CD4-positive, alpha-beta memory T cell (primary cell): Measurements from ENCODE around the gene CYP3A7. TPM values are rescaled to one million over a fixed set of nuclear protein-coding genes. Genes with fewer than 3 reads are reported as not detected.
"Not testable (repeated sequence)": the region's sequence is repeated elsewhere in the genome, so short reads cannot be mapped to it uniquely, and the experiment has no call there.

Experiments used
- CTCF ChIA-PET: fragments of 350-600 bp; sonication (Branson Sonifier 250); formaldehyde crosslinking; loops from one replicate; lab custom pipeline; 2021; ENCODE audit warnings: inconsistent platforms; ENCODE audit not compliant: partially characterized antibody; lab: Charles Lee
- POLR2A ChIA-PET: fragments of 350-600 bp; sonication (Branson Sonifier 250); formaldehyde crosslinking; loops from one replicate; lab custom pipeline; 2021; ENCODE audit not compliant: partially characterized antibody; lab: Charles Lee
- DNase-seq, 5 donors: peaks; one replicate each; pipeline versions ENCODE4 v3.0.0 to v3.0.0-alpha.2; 2020 to 2022; ENCODE audit warnings: mixed read lengths in 1 of 5
- H3K27ac ChIP-seq: one replicate; pipeline ENCODE4 v1.7.0; 2013; ENCODE audit warnings: low read depth, low read length
- H3K27me3 ChIP-seq: 2 replicates; pipeline ENCODE4 v1.7.0; 2013; ENCODE audit warnings: mild to moderate bottlenecking, low read length, moderate library complexity; ENCODE audit not compliant: insufficient read depth
- H3K36me3 ChIP-seq: 2 replicates; pipeline ENCODE4 v1.7.0; 2013; ENCODE audit warnings: mild to moderate bottlenecking, low read length, moderate library complexity; ENCODE audit not compliant: insufficient read depth
- H3K4me1 ChIP-seq: 2 replicates; pipeline ENCODE4 v1.7.0; 2013; ENCODE audit warnings: mild to moderate bottlenecking, low read length, moderate library complexity; ENCODE audit not compliant: insufficient read depth
- H3K4me3 ChIP-seq, 2 donors: one replicate each; pipeline ENCODE4 v1.7.0; 2013; ENCODE audit warnings: low read length in 2 of 2, mild to moderate bottlenecking in 1 of 2
- H3K9me3 ChIP-seq, 2 donors: one replicate each; pipeline ENCODE4 v1.7.0; 2013; ENCODE audit warnings: low read length in 2 of 2, control low read depth in 1 of 2; ENCODE audit not compliant: control insufficient read depth in 1 of 2
- H3K27ac Mint-ChIP-seq, 7 donors: one replicate each; pipeline ENCODE4 v1.8.0; 2020 to 2021; ENCODE audit warnings: mixed read lengths in 7 of 7, mild to moderate bottlenecking in 6 of 7, inconsistent platforms in 3 of 7, moderate library complexity in 3 of 7
- H3K27me3 Mint-ChIP-seq, 2 donors: one replicate each; pipeline ENCODE4 v1.8.0; 2020 to 2021; ENCODE audit warnings: mixed read lengths in 2 of 2
- H3K36me3 Mint-ChIP-seq, 2 donors: one replicate each; pipeline ENCODE4 v1.8.0; 2020 to 2021; ENCODE audit warnings: mixed read lengths in 2 of 2, inconsistent platforms in 1 of 2, mild to moderate bottlenecking in 1 of 2
- H3K4me1 Mint-ChIP-seq, 4 donors: one replicate each; pipeline ENCODE4 v1.8.0; 2020 to 2021; ENCODE audit warnings: mixed read lengths in 4 of 4, mild to moderate bottlenecking in 1 of 4
- H3K4me3 Mint-ChIP-seq, 8 donors: one replicate each; pipeline ENCODE4 v1.8.0; 2020 to 2021; ENCODE audit warnings: mixed read lengths in 8 of 8, mild to moderate bottlenecking in 7 of 8, moderate library complexity in 6 of 8, inconsistent platforms in 3 of 8
- H3K9me3 Mint-ChIP-seq, 8 donors: one replicate each; pipeline ENCODE4 v1.8.0; 2020 to 2021; ENCODE audit warnings: mixed read lengths in 8 of 8, mild to moderate bottlenecking in 5 of 8, inconsistent platforms in 3 of 8, moderate library complexity in 1 of 8
- intact Hi-C: fragments of 100-400 bp; cut with micrococcal nuclease; formaldehyde crosslinking; loops from one replicate; pipeline ENCODE4 v1.15.1; 2023
- polyA plus RNA-seq, 2 donors: library from polyadenylated mRNA; unstranded; fragments of 300-500 nt; fragmentation: Illumina TruSeq; gene quantifications; one replicate each; pipeline ENCODE4 v1.2.3, GENCODE V29; 2021
- total RNA-seq, 2 experiments: library from RNA; stranded (reverse); gene quantifications; one replicate each; pipeline ENCODE4 v1.2.3, GENCODE V29; 2021

CYP3A7 gene
- total and polyA plus RNA-seq, 4 experiments from 2014 or later, result 0.07 TPM; not detected in 3

DNA sequence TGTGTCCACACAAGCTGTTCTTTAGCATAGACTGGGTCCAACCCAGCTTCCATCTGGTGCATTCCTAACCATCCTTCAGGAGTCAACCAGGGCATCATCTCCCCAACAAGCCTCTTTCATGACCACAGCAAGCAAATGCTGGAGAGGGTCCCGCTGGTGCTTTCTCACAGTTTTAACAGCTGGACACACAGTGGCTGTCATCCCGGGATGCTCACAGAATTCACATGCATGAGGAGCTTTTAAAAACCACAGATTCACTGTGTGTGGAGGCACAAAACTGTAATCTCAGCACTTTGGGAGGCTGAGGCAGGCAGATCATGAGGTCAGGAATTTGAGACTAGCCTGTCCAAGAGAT lies 6.4 kb upstream of the CYP3A7 start:
- CTCF ChIA-PET, result no interaction called here
- peaks cover 2 to 13% (median 8%) of the 10 kb centered on the region in 8 donors for H3K9me3 Mint-ChIP-seq
- no peak overlapping the region for H3K27ac Mint-ChIP-seq
- Histone ChIP-seq H3K27ac (no peak overlapping the region), H3K27me3 (no peaks in the 10 kb centered on the region), H3K36me3 (no peaks in the 10 kb centered on the region), H3K9me3 (no peaks in the 10 kb centered on the region), H3K4me1 (no peaks in the 10 kb centered on the region), H3K4me3 (no peak overlapping the region)
- peaks cover 3 to 44% of the 10 kb centered on the region in 2 donors for H3K36me3 Mint-ChIP-seq
- H3K4me3 Mint-ChIP-seq, result no peak overlapping the region
- POLR2A ChIA-PET, result no interaction called here
- H3K4me1 Mint-ChIP-seq, result no peaks in the 10 kb centered on the region
- intact Hi-C loops, result no loop called here
- no peak for DNase-seq
- H3K27me3 Mint-ChIP-seq, result peaks cover 5 to 9% of the 10 kb centered on the region in 2 donors

DNA sequence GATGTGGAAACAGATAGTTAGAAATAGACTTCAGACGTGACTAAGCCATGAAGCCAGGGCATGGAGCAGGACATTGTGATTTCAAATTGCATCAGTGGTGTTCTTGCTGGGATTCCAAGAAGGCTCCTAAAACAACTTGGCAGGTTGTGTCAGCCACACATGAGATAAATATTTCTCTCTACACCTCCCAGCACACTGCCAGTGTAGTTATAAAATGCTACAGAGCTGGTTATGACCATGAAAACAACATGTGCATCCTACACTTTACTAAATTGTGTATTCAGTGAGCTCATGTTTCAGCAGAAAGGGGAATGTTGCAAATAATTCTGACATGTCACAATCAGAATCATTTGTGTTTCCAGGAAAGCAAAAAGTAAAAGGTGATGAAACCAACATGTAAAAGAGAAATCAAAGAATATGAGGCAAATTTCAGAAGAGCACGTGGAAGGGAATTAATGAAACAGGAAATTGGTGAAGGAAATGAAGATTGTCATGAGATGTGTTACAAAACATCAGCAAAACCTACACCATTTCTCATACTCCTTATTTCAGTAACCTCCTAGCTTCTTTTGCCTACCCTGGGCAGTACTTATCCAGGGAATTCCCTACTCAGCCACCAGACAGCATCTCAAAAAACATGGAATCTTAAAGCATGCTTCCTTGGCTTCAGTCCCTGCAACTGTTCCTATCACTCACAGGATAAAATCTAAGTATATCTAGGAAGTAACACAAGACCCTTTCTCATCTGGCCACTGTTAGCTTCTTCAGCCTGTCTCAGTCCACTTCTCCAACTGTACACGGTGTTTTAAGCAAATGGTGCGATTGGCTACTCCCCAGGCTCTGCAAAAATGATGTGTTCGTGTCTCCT lies 5.8 kb upstream of the CYP3A7 start:
- H3K4me1 ChIP-seq, result no peaks in the 10 kb centered on the region
- Mint-ChIP-seq H3K4me1 (no peaks in the 10 kb centered on the region), H3K36me3 (peaks cover 3 to 46% of the 10 kb centered on the region in 2 donors), H3K9me3 (peaks cover 2 to 11% (median 8%) of the 10 kb centered on the region in 8 donors), H3K27me3 (peaks cover 3 to 9% of the 10 kb centered on the region in 2 donors), H3K4me3 (no peak overlapping the region), H3K27ac (no peak overlapping the region)
- ChIA-PET CTCF (no interaction called here), POLR2A (no interaction called here)
- H3K27ac ChIP-seq, result no peak overlapping the region
- H3K36me3 ChIP-seq, result no peaks in the 10 kb centered on the region
- H3K4me3 ChIP-seq, result no peak overlapping the region
- no peaks in the 10 kb centered on the region for H3K9me3 ChIP-seq
- no peak for DNase-seq
- no peaks in the 10 kb centered on the region for H3K27me3 ChIP-seq
- intact Hi-C loops, result no loop called here

DNA sequence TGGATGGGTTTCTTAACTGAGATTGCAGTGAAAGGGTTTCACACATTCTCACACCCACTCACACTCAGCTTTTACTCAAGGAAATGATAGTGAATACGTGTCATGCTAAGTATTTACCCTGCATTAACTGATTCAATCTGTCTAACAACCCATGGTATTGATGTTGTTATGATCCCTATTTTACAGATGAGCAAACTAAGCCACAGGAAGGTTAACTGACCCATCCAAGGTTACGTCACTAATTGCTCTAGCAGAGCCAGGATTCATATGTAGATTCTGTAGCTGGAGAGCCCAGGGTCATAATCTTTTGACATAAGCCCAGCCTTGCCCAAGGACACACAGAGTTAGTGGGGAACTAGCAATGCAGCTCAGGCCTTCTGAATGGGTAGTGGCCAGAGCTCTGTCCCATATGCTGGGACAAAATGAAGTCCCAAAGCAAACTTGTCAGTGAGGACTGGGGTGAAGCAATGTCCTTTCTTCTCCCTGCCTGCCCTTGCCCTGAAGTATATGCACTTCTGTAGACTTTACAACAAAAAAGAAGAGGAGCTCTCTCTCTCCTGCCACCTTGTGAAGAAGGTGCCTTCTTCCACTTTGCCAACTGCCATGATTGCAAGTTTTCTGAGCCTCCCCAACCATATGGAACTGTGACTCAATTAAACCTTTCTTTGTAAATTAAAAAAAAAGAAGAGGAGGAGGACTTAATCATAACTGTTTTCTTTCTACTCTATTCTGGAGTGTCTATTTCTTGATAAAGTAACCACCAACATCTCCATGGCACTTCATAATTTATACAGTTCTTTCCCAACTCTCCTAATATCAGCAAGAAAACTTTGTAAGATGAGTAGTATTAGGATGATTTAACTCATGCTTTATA lies 4.9 kb upstream of the CYP3A7 start:
- Mint-ChIP-seq H3K4me3 (no peak overlapping the region), H3K36me3 (peaks cover 3 to 49% of the 10 kb centered on the region in 2 donors), H3K9me3 (peaks cover 0 to 11% (median 7%) of the 10 kb centered on the region in 8 donors), H3K27ac (no peak overlapping the region), H3K27me3 (peaks cover 3 to 8% of the 10 kb centered on the region in 2 donors), H3K4me1 (no peaks in the 10 kb centered on the region)
- intact Hi-C loops, result no loop called here
- no peak for DNase-seq
- H3K36me3 ChIP-seq, result no peaks in the 10 kb centered on the region
- H3K4me1 ChIP-seq, result no peaks in the 10 kb centered on the region
- H3K4me3 ChIP-seq, result no peak overlapping the region
- no peaks in the 10 kb centered on the region for H3K9me3 ChIP-seq
- H3K27me3 ChIP-seq, result no peaks in the 10 kb centered on the region
- ChIA-PET POLR2A (no interaction called here), CTCF (no interaction called here)
- no peak overlapping the region for H3K27ac ChIP-seq

DNA sequence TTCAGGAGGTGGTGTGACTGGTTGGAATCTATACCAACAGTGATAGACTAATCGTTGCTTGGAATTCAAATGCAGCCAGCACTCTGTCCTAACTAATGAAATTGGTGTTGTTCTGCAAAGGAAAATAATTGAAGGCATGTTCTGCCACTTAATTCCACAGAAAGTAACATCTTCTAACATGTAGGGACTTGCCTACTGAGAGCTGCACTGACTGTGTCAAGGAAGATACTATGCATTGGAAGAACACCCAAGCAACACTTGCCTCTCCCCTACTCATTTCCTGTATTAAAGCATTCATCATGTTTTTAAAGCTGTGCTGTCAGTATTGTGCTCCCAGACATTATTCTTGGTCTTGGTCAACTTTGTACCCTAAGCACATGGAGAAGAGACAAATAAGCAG lies 2.7 kb upstream of the CYP3A7 start:
- no peak for DNase-seq
- ChIA-PET CTCF (no interaction called here), POLR2A (no interaction called here)
- Mint-ChIP-seq H3K9me3 (peaks cover 0 to 3% (median 0%) of the 10 kb centered on the region in 8 donors), H3K27ac (no peak overlapping the region), H3K4me3 (no peak overlapping the region), H3K36me3 (peaks cover 3 to 45% of the 10 kb centered on the region in 2 donors), H3K4me1 (no peaks in the 10 kb centered on the region), H3K27me3 (no peaks in the 10 kb centered on the region)
- Histone ChIP-seq H3K9me3 (no peaks in the 10 kb centered on the region), H3K4me3 (no peak overlapping the region), H3K4me1 (no peaks in the 10 kb centered on the region), H3K36me3 (no peaks in the 10 kb centered on the region), H3K27ac (no peak overlapping the region), H3K27me3 (no peaks in the 10 kb centered on the region)
- intact Hi-C loops, result no loop called here

DNA sequence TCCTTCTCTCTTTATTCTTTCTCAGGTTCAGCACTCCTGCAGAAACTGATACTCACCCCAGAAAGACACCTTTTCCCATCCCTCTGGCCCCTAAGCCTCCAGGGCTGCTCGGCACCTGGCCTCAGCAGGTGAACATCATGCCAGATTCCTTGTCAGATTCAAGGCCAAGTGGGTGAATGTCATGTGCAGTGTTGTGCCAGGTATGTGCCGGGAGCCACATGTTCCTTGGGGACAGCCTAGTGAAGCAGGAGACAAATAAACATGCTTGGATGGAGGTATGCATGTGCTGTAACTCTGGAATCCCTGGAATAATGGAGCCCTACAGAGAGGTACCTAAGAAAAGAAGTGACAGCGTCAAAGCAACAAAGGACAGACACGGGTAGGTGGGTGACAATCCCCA lies 1.7 kb upstream of the CYP3A7 start:
- H3K9me3 ChIP-seq, H3K4me3 Mint-ChIP-seq, DNase-seq, H3K4me1 ChIP-seq, H3K27ac ChIP-seq, H3K9me3 Mint-ChIP-seq, H3K4me3 ChIP-seq, POLR2A ChIA-PET, H3K27me3 ChIP-seq, H3K27ac Mint-ChIP-seq, intact Hi-C loops, H3K36me3 ChIP-seq, H3K4me1 Mint-ChIP-seq, CTCF ChIA-PET, H3K27me3 Mint-ChIP-seq: not testable (repeated sequence)
- peaks cover 3 to 45% of the 10 kb centered on the region in 2 donors for H3K36me3 Mint-ChIP-seq

DNA sequence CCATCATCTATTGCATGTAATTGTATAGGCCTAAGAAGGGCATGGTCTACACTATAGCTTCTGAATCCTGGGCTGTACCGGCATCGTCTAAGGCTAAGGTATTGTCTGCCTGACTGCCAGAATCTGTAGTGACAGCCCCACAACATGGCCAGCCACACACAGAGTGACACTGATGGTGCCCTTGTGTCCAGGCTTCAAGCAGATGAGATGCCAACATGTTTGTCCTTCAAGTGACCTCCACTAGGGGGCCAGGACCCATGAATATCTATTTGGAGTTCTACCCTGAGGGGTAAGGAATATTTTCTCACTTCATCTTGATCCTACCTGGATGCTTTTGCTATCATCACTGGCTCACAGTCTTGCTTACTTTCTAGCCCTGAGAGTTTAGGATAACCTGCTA lies 1.5 kb downstream of the CYP3A7 start:
- no peak for DNase-seq
- H3K27ac Mint-ChIP-seq, result no peak overlapping the region
- Histone ChIP-seq H3K4me3 (no peak overlapping the region), H3K9me3 (no peaks in the 10 kb centered on the region), H3K4me1 (no peaks in the 10 kb centered on the region), H3K27ac (no peak overlapping the region), H3K36me3 (no peaks in the 10 kb centered on the region), H3K27me3 (no peaks in the 10 kb centered on the region)
- no peaks in the 10 kb centered on the region for H3K9me3 Mint-ChIP-seq
- H3K36me3 Mint-ChIP-seq, result peaks cover 0 to 24% of the 10 kb centered on the region in 2 donors
- H3K4me3 Mint-ChIP-seq, result no peak overlapping the region
- CTCF ChIA-PET, result no interaction called here
- no peaks in the 10 kb centered on the region for H3K4me1 Mint-ChIP-seq
- no peaks in the 10 kb centered on the region for H3K27me3 Mint-ChIP-seq
- intact Hi-C loops, result no loop called here
- POLR2A ChIA-PET, result no interaction called here

DNA sequence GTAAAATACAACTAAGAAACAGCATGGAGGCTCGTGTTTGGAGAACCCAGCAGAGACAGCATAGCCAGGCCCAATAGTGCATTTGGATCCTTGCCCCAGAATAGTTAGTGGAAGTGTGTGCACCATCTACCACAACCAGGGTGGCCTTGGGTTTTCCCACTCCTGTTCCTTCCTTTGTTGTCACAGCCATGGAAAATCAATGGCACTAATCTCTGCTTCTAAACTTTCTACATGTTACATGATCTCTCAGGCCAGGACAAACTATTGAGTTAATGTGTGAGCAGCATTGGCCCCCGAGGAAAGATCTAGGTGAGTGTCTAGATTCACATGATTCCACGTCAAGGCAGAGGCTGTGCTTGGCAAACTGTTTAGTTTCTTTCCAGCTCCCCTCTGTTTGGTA lies 2.0 kb downstream of the CYP3A7 start:
- no peak overlapping the region for H3K27ac Mint-ChIP-seq
- no peaks in the 10 kb centered on the region for H3K27me3 Mint-ChIP-seq
- H3K4me3 ChIP-seq, result no peak overlapping the region
- H3K4me3 Mint-ChIP-seq, result no peak overlapping the region
- no peaks in the 10 kb centered on the region for H3K4me1 ChIP-seq
- no peaks in the 10 kb centered on the region for H3K36me3 ChIP-seq
- DNase-seq, result no peak
- ChIA-PET CTCF (no interaction called here), POLR2A (no interaction called here)
- no peaks in the 10 kb centered on the region for H3K4me1 Mint-ChIP-seq
- no peak overlapping the region for H3K27ac ChIP-seq
- intact Hi-C loops, result no loop called here
- no peaks in the 10 kb centered on the region for H3K27me3 ChIP-seq
- H3K9me3 ChIP-seq, result no peaks in the 10 kb centered on the region
- H3K36me3 Mint-ChIP-seq, result peaks cover 0 to 22% of the 10 kb centered on the region in 2 donors
- H3K9me3 Mint-ChIP-seq, result no peaks in the 10 kb centered on the region
